Left lobe of liver (tissue), 2 donors: ENCODE results near the gene COQ8B. TPM values are rescaled to one million over a fixed set of nuclear protein-coding genes. Genes with fewer than 3 reads are reported as not detected.
A peak's percentile ranks its signal among the peaks of the same experiment; 100 is the strongest.
"Not testable (repeated sequence)": the region's sequence is repeated elsewhere in the genome, so short reads cannot be mapped to it uniquely, and the experiment has no call there.

Source experiments
- ATAC-seq: fragments of 200-7000 bp; cut with Tn5 transposase; one replicate; pipeline ENCODE4 v1.9.1; 2020; ENCODE audit warnings: mild to moderate bottlenecking, moderate library complexity
- DNase-seq: peaks from one replicate; pipeline ENCODE4 v3.0.0-alpha.2; 2020; ENCODE audit warnings: low spot score
- total RNA-seq: library from RNA; stranded (reverse); gene quantifications from one replicate; pipeline ENCODE4 v1.2.1, GENCODE V29; 2021
- donor health status: DM: no; HTN: no; CAD: no; lungs with moderate emphysema.
- donor health status: DM: no; HTN: yes; CAD: no.

COQ8B gene
- total RNA-seq, 1 donor from 2014 or later: 43.5 TPM

GRCh38 chr19:40672573-40673299, 44.0 kb downstream of the COQ8B start:
- ATAC-seq (no peak), DNase-seq (no peak)

DNA sequence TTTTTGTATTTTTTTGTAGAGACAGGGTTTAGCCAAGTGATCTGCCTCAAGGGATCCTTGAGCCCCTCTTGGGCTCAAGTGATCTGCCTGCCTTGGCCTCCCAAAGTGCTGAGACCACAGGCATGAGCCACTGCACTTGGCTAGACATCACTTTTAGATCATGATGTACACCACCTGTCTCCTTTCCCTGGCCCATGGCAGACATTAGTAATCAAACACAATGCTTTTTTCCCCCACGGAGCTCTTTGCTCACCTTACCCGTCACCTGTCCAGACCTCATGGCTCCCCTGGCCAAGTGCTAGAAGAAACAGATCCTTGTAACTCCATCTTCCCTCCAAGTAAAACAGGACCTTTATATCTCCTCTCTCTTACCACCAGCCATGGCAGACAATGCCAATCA, 44.6 kb downstream of the COQ8B start:
- ATAC-seq (no peak), DNase-seq (no peak)

DNA sequence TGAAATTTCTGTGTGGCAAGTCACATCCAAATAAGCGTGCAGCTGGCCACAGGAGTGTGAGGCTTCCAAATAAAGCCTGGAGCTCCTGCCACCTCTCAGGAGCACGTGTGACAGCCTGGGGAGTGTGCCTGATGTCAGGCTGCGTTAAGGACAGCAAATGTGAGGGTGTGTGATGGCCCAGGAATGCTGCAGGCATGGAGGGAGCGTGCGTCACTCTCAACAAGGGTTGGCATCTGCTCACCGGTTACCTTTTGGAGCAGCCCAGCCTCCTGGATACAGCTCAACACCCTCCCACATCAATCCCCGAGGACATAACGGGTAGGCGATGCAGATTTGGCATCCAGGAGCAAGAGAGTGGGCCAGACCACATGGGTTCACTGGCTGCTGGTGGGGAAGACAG, 45.3 kb downstream of the COQ8B start:
- ATAC-seq (no peak), DNase-seq (no peak)

- no peak for DNase-seq
- ATAC-seq: no peak
These were observed 47.6 kb downstream of the COQ8B start for GRCh38 chr19:40668991-40669614.

- ATAC-seq: no peak
- DNase-seq: no peak
These were observed 49.1 kb downstream of the COQ8B start for GRCh38 chr19:40667602-40668001.

- DNase-seq (no peak), ATAC-seq (no peak)
These were observed 49.8 kb downstream of the COQ8B start for GRCh38 chr19:40666803-40667438.

GRCh38 chr19:40663695-40664692, 52.7 kb downstream of the COQ8B start:
- no peak for ATAC-seq
- DNase-seq: no peak

GRCh38 chr19:40662925-40663694, 53.6 kb downstream of the COQ8B start:
- ATAC-seq: peak; percentile 95
- DNase-seq: peak; percentile 89

DNA sequence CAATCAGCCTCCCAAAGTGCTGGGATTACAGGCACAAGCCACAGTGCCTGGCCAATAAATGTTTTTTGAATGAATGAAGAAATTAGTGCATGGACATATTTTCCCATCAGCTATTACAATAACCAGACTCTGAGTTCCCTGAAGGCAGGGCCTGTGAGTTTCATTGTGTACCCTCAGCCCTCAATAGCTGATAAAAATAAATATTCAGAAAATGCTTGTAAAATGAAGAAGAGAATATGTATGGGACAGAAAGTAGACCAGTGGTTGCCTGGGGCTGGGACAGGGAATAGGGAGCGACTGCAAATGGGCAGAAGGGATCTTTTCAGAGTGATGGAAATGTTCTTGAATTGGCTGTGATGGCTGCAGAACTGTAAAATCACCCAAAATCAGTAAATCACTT, 55.1 kb downstream of the COQ8B start:
- no peak for DNase-seq
- no peak for ATAC-seq

DNA sequence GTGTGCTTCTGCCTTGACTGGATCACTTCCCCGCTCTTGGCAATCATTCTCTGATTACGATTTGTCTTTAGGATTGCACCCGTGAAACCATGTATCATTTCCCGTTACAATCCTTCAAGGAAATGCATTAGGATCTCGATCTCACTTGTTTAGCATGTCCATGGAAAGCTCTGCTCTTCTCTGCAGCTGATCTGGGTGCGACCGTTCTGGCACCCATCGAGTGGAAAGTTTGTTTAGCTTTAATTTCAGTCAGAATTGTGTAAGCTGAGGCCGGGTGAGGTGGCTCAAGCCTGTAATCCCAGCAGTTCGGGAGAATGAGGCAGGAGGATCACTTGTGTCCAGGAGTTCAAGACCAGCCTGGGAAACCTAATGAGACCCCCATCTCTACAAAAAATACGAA, 57.1 kb downstream of the COQ8B start:
- no peak for ATAC-seq

GRCh38 chr19:40659116-40659515, 57.6 kb downstream of the COQ8B start:
- ATAC-seq (no peak), DNase-seq (no peak)

More for the DNA sequence above, 57.1 kb downstream of the COQ8B start:
- no peak for DNase-seq

DNA sequence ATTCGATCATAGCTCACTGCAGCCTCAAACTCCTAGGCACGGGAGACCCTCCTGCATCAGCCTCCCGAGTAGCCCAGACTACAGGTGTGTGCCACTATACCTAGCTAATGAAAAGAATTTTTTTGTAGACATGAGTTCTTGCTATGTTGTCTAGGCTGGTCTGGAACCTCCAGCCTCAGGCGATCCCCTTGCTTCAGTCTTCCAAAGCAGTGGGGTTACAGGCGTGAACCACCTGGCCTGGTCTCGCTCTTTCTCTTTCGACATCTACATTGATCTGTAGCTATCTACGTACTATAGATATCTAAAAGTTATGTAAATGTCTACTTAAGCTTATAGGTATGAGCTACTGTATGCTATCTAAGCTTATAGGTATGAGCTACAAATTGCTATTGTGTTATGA, 58.7 kb downstream of the COQ8B start:
- ATAC-seq: no peak

GRCh38 chr19:40655684-40656083, 61.0 kb downstream of the COQ8B start:
- ATAC-seq, DNase-seq: not testable (repeated sequence)

More for the DNA sequence above, 58.7 kb downstream of the COQ8B start:
- DNase-seq: no peak

DNA sequence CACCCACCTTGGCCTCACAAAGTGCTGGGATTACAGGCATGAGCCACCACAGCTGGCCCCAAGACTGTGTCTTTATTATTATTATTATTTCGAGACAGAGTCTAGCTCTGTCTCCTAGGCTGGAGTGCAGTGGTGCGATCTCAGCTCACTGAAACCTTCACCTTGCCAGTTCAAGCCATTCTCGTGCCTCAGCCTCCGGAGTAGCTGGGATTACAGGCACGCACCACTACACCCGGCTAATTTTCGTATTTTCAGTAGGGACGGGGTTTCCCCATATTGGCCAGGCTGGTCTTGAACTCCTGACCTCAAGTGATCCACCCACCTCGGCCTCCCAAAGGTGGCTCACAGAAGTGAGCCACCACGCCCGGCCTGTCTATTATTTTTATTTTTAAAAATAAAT, 64.4 kb downstream of the COQ8B start:
- ATAC-seq, DNase-seq: not testable (repeated sequence)

- no peak for DNase-seq
These were observed 65.9 kb downstream of the COQ8B start for GRCh38 chr19:40650749-40651305.

GRCh38 chr19:40649903-40650675, 66.6 kb downstream of the COQ8B start:
- ATAC-seq, DNase-seq: not testable (repeated sequence)

More at GRCh38 chr19:40650749-40651305, 65.9 kb downstream of the COQ8B start:
- no peak for ATAC-seq

- ATAC-seq (no peak), DNase-seq (no peak)
These were observed 69.9 kb downstream of the COQ8B start for GRCh38 chr19:40646743-40647254.

GRCh38 chr19:40642757-40643305, 73.9 kb downstream of the COQ8B start:
- no peak for DNase-seq
- no peak for ATAC-seq
